ENCODE results near the gene C8B.

Gene C8B

GRCh38 chr1:56964349-56965017, 1.3 kb downstream of the C8B start:
- H3K27ac ChIP-seq: no peak overlapping the region
- H3K27me3 ChIP-seq (ENCODE audit: insufficient read depth, low read depth, severe bottlenecking): no peaks in the 10 kb centered on the region
- no peaks in the 10 kb centered on the region for H3K9me3 ChIP-seq (ENCODE audit: severe bottlenecking)
- no peak for TF ChIP-seq CTCF (IDR thresholded peaks at IDR 0.05; ENCODE audit: low read depth, low read length)
- H3K36me3 ChIP-seq: no peaks in the 10 kb centered on the region
- H3K4me3 ChIP-seq (ENCODE audit: low read depth, low read length): no peak overlapping the region
- no peak for DNase-seq

GRCh38 chr1:56963667-56964066, 2.1 kb downstream of the C8B start:
- no peaks in the 10 kb centered on the region for H3K27me3 ChIP-seq (ENCODE audit: insufficient read depth, low read depth, severe bottlenecking)
- no peak for DNase-seq

GRCh38 chr1:56961426-56961825, 4.4 kb downstream of the C8B start:
- TF ChIP-seq CTCF (IDR thresholded peaks at IDR 0.05; ENCODE audit: low read depth, low read length): no peak
- no peaks in the 10 kb centered on the region for H3K9me3 ChIP-seq (ENCODE audit: severe bottlenecking)
- no peaks in the 10 kb centered on the region for H3K36me3 ChIP-seq
- no peaks in the 10 kb centered on the region for H3K27me3 ChIP-seq (ENCODE audit: insufficient read depth, low read depth, severe bottlenecking)
- no peak overlapping the region for H3K27ac ChIP-seq
- H3K4me3 ChIP-seq (ENCODE audit: low read depth, low read length): no peak overlapping the region
- no peak for DNase-seq

More at GRCh38 chr1:56963667-56964066, 2.1 kb downstream of the C8B start:
- Histone ChIP-seq H3K4me3 (ENCODE audit: low read depth, low read length) (no peak overlapping the region), H3K36me3 (no peaks in the 10 kb centered on the region), H3K9me3 (ENCODE audit: severe bottlenecking) (no peaks in the 10 kb centered on the region), H3K27ac (no peak overlapping the region)
- TF ChIP-seq CTCF (IDR thresholded peaks at IDR 0.05; ENCODE audit: low read depth, low read length): no peak

GRCh38 chr1:56958526-56958925, 7.3 kb downstream of the C8B start:
- Histone ChIP-seq H3K4me3 (ENCODE audit: low read depth, low read length) (no peak overlapping the region), H3K9me3 (ENCODE audit: severe bottlenecking) (no peaks in the 10 kb centered on the region), H3K36me3 (no peaks in the 10 kb centered on the region), H3K27me3 (ENCODE audit: insufficient read depth, low read depth, severe bottlenecking) (no peaks in the 10 kb centered on the region), H3K27ac (no peak overlapping the region)
- peak; percentile 60 for DNase-seq
- TF ChIP-seq CTCF (IDR thresholded peaks at IDR 0.05; ENCODE audit: low read depth, low read length): no peak

- Histone ChIP-seq H3K27ac (no peak overlapping the region), H3K36me3 (no peaks in the 10 kb centered on the region), H3K27me3 (ENCODE audit: insufficient read depth, low read depth, severe bottlenecking) (no peaks in the 10 kb centered on the region), H3K9me3 (ENCODE audit: severe bottlenecking) (no peaks in the 10 kb centered on the region), H3K4me3 (ENCODE audit: low read depth, low read length) (no peak overlapping the region)
- no peak for TF ChIP-seq CTCF (IDR thresholded peaks at IDR 0.05; ENCODE audit: low read depth, low read length)
- no peak for DNase-seq
Observed at GRCh38 chr1:56957931-56958330, 7.9 kb downstream of the C8B start.

- Histone ChIP-seq H3K9me3 (ENCODE audit: severe bottlenecking) (no peaks in the 10 kb centered on the region), H3K27me3 (ENCODE audit: insufficient read depth, low read depth, severe bottlenecking) (peaks cover 3% of the 10 kb centered on the region), H3K27ac (no peak overlapping the region), H3K4me3 (ENCODE audit: low read depth, low read length) (no peak overlapping the region), H3K36me3 (no peaks in the 10 kb centered on the region)
- no peak for TF ChIP-seq CTCF (IDR thresholded peaks at IDR 0.05; ENCODE audit: low read depth, low read length)
- no peak for DNase-seq
Observed at GRCh38 chr1:56954664-56955063, 11.2 kb downstream of the C8B start.
